ENCODE data around the gene BMS1.
"Not testable (repeated sequence)": the region's sequence is repeated elsewhere in the genome, so short reads cannot be mapped to it uniquely, and the experiment has no call there.

The BMS1 gene
- 71.8 to 109 (median 80.9) reads per million in 4 donors for total RNA-seq

DNA sequence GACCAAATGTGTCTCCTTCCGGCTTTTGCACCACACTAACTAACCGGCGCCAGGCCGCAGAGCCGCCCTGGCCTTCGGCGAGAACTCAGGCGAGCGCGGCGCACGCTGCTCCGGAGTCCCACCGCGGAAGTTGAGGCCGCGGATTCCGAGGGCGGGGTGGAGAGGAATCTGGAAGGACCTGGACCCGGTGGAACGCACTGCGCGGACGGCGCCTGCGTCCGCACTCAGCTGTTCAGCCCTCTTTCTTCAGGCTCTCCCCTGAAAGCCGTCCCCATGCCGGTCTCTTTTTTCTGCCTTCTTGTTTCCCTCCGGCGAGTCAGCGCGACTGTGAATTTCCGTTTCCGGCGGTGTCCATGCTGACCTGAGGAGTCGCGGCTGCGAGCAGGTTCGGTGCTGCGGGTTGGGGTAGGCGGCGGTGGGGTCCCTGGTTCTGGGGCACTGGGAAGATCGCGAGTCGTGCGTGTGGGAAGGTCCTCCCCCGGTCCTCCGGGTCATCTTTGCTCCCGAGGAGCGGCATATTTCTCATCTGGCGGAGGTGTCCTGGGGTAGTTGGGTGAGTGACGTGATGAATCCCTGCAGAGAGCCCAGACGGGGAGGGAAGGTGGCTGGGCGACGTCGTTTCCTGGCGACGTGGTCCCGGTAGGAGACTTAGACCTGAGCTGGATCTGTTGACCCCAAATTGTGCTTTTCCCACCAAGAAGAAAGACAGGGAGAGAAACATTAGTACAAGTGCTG, at the start of gene BMS1:
Gene BMS1 (plus strand): TSS at position 350 of the 735 bp plus-strand sequence. CDS start 1,600 bp downstream, outside the sequence.
- peak; percentile 64 to 92 (median 73) for DNase-seq

GRCh38 chr10:42734536-42734935, 48.1 kb upstream of the BMS1 start:
- no peak for DNase-seq

GRCh38 chr10:42738679-42739078, 43.9 kb upstream of the BMS1 start:
- no peak for DNase-seq

- DNase-seq: not testable (repeated sequence)
Observed at GRCh38 chr10:42741536-42741935, 41.1 kb upstream of the BMS1 start.

- DNase-seq: no peak
Observed at GRCh38 chr10:42743697-42744096, 38.9 kb upstream of the BMS1 start.

DNA sequence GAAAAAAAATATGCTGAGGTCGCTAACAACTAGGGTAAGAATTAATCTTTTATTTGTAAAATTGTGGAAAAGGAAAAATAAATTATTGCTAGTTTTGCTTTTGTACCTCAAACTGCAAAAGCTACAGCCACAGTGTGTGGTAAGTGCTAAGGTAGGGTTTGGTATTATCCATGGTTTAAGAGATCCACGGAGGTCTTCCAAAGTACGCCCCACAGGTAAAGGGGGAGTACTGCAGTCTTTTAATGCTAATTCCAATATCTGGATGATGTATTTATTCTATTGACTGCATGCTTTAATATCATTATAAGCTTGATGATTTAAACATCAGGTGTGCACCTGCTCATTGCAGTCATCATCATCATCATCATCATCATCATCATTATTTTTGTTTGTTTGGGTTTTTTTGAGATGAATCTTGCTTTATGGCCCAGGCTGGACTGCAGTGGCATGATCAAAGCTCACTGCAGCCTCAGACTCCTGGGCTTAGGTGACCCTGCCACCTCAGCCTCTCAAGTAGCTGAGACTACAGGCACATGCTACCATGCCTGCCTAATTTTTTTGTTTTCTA, 38.4 kb upstream of the BMS1 start:
- DNase-seq: no peak

DNA sequence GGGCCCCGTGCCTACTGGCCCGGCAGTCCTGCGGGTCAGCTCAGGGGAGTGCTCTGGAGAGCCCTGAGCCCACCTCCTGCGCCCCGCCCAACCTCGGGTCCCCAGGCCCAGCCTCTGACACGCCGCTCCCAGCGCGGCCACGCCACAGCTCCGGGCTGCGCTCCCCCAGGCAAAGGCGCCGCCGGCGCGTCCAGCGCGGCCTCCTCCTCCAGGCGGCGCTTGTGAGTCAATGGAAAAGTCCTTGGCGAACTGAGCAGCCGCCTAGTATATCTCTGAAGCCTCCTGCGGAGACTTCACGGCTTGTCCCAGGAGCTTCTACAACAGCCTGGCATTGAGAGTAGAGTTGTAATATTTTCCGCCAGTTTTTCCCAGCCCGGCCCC, 29.5 kb upstream of the BMS1 start:
- DNase-seq: peak in 4 of 5 donors; percentile 46 to 59 (median 52)

GRCh38 chr10:42753507-42754154, 29.0 kb upstream of the BMS1 start:
- no peak for DNase-seq

DNA sequence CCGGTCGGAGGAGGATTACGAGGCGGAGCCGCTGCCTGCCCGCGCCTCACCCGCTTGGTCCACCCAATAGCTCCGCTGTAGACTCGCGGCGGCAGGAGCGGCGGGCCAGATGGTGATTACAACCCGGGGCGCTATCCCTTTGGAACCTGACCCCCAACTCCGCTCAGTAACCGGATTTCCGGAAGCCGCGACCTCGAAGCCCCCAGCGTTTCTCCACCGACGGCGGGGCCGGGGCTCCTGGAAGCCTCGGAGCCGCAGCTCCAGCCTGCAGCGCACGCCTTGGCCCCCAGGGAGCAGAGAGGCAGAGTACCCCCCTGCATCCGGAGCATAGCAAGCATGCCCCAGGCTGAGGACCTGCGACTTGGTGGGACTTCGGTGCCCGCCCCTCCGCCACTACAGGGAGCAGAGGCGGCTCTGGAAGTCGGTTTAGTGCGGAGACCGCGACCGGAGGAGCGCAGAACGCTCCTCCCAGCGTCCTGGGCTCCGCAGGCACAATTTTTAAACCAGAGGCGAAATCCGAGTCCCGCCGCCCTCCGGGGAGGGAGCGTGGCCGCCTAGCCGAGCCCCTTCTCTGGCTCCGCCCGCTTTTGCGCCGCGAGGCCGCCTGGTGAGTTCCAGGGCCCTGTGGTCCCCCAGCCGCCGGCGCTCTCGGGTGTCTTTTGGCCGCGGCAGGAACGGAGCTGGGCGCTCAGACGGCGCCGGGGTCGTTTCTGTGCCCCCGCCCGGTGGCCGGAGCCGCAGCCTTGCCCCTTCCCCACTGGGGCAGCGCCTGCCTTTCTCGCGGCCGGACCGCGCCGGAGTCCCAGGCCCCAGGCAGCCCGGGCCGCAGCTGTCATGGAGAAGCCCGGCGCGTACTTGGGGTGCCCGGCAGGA, 28.2 kb upstream of the BMS1 start:
- peak in 1 of 5 donors; percentile 17 for DNase-seq

DNA sequence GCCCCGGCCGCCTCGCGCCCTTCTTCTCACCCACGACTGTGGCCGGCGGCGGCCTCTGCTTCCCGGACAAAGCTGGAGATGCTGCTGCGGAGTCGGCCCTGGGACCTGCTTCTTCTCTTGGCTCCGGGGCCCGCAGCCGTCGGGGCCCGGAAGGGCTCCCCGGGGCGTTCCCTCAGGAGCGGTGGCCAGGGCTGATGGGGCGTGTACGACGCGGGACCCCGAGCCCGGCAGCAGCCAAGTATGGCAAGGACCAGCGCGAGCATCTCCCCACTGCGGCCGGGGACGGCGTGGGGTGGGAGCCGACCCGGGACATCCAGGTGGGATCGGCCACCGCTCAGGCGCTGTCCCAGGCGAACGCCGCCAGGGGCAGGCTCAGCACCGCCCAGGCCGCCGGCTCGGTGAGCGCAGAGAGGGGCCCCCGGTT, 27.6 kb upstream of the BMS1 start:
- no peak for DNase-seq

GRCh38 chr10:42755556-42756093, 27.0 kb upstream of the BMS1 start:
- DNase-seq: no peak

DNA sequence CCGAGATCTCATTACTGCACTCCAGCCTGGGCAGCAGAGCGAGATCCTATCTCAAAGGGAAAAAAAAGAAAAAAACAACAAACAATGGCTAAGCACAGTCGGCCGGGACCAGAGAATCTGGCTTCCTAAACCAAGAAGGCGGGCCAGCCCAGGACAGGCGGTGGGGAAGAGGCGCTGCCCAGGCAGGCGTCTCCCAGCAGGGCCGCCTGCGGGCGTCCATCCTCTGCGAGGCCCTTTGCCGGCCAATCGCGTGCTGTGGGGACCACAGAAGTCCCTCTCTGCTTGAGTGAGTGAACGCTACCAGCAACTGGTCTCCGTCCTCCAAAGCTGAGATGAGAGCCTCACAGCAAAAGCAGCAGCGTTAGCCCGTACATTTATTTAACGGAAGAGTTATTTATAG, 14.7 kb upstream of the BMS1 start:
- no peak for DNase-seq

- DNase-seq: no peak
Observed at GRCh38 chr10:42768581-42769152, 13.9 kb upstream of the BMS1 start.

GRCh38 chr10:42769173-42769572, 13.4 kb upstream of the BMS1 start:
- DNase-seq: no peak

GRCh38 chr10:42769673-42770072, 12.9 kb upstream of the BMS1 start:
- no peak for DNase-seq

- DNase-seq: no peak
Observed at GRCh38 chr10:42776681-42777080, 5.9 kb upstream of the BMS1 start.

DNA sequence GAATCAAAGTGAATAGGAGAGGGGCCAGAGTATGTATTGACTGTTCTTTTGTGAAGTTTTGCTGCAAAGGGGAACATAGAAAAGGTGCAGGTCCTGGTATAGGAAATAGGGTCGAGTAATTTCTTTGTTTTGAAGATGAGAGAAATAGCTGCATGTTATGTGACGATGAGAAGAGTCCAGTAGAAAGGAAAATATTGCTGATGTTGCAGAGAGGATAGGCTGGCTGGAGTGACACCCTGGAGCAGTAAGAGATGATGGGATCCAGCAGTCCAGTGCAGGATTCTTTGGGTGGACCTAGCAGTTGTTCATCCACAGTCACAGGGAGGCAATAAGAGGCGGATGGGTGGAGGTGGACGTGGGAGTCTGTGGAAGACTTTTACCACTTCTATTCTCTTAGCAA, 2.1 kb upstream of the BMS1 start:
- DNase-seq: no peak

DNA sequence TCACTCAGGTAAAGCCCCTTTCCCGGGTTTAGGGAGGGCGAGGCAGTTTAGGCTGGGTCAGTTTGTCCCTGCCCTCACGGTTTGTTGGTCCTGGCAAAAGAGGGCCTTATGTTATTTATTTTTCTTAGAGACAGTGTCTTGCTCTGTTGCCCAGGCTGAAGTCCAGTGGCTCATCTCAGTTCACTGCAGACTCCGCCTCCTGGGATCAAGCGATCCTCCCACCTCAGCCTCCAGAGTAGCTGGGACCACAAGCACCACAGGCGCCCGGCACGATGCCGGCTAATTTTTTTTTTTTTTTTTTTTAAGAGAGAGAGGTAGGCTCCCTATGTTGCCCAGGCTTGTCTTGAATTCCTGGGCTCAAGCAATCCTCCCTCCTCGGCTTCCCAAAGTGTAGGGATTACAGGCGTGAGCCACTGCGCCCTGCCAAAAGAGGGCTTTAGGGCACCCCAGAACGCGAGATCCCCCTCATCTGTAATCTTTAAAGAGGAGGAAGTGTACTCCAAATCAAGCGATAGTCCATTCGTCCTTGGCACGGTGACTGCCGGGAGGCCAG, 626 bp upstream of the BMS1 start:
- no peak for DNase-seq

DNA sequence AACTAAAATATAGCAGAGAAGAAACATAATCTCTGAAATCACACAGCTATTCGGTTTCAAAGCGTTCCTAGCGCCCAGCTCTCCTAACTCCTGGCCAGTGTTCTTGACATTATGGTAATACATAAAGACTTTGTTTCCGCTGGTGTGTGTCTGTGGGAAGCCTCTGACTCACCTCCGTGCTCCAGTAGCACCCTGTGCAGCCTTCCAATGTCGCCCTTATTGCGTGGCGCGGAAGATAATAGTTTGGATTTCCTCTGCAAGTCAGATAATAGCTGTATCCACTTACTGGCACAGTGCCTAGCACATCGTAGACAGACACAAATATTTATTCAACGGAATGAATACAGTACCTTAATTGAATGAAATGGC, 570 bp downstream of the BMS1 start:
- DNase-seq: no peak

- no peak for DNase-seq
Observed at GRCh38 chr10:42785759-42786158, 3.2 kb downstream of the BMS1 start.

DNA sequence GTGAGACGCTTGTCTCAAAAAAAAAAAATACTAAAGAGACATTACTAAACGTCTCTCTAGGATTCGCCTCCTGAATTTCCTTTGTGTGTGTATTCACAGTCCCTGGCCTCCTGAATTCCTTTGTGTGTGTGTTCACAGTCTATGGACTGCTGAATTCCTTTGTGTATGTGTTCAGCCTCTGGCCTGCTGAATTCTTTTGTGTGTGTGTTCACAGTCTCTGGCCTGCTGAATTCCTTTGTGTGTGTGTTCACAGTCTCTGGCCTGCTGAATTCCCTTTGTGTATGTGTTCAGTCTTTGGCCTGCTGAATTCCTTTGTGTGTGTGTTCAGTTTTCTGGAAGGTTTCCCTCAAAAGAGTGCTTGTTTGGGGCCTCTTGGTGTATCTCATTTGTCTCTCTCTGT, 8.2 kb downstream of the BMS1 start:
- DNase-seq: no peak

DNA sequence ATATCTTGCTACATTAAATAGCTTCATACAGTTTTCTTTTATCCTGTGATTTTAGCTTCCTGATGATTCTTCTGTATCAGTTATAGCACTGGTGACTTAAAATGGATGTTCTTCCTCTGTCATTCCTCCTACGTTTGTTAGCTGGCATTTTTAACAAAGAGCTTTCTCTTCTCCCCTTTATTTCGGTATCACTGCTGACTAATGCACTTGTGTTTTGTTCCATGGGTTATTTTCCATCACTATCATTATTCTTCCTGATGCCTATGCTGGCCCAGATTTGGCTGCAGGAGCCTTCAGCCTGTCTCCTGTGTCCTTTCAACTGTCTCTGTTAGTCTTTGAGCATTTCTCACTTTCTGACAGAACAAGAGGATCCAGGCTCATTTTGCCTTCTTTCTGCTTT, 13.1 kb downstream of the BMS1 start:
- no peak for DNase-seq
